Endometrial microvascular endothelial cells (primary cell): ENCODE data around the gene SLC6A1. TPM values are rescaled to one million over a fixed set of nuclear protein-coding genes. Genes with fewer than 3 reads are reported as not detected.

Source experiments
- in situ Hi-C: cut with HindIII; loops from 2 replicates; pipeline ENCODE4 v1.10.0; 2017; ENCODE audit warnings: low sequenced_read_pairs, low pct_unique_long_range_greater_than_20kb; ENCODE audit errors: inconsistent ontology term
- total RNA-seq: library from RNA; depleted of rRNA; stranded (reverse); fragments of >200 nt; gene quantifications from one replicate; pipeline ENCODE4 v1.2.3, GENCODE V29; 2015; ENCODE audit errors: inconsistent ontology term

Gene SLC6A1
- total RNA-seq, 1 donor from 2014 or later: not detected

GRCh38 chr3:10984371-10984896 lies 8.1 kb upstream of the SLC6A1 start:
- in situ Hi-C loops: no loop called here

GRCh38 chr3:10985181-10985580 lies 7.4 kb upstream of the SLC6A1 start:
- in situ Hi-C loops: no loop called here

- in situ Hi-C loops: no loop called here
Observed at GRCh38 chr3:10986592-10986991, 6.0 kb upstream of the SLC6A1 start.

- in situ Hi-C loops: no loop called here
Observed at GRCh38 chr3:10988001-10988665, 4.4 kb upstream of the SLC6A1 start.

GRCh38 chr3:10988991-10989484 lies 3.5 kb upstream of the SLC6A1 start:
- in situ Hi-C loops: no loop called here

GRCh38 chr3:10992943-10993728 lies 588 bp downstream of the SLC6A1 start:
- in situ Hi-C loops: no loop called here

- in situ Hi-C loops: no loop called here
Observed at GRCh38 chr3:10993729-10994065, 1.1 kb downstream of the SLC6A1 start.

GRCh38 chr3:10994306-10994705 lies 1.8 kb downstream of the SLC6A1 start:
- in situ Hi-C loops: no loop called here

- in situ Hi-C loops: no loop called here
Observed at GRCh38 chr3:10995871-10996270, 3.3 kb downstream of the SLC6A1 start.

GRCh38 chr3:10996345-10997013 lies 3.9 kb downstream of the SLC6A1 start:
- in situ Hi-C loops: no loop called here

- in situ Hi-C loops: no loop called here
Observed at GRCh38 chr3:10997196-10997595, 4.6 kb downstream of the SLC6A1 start.

GRCh38 chr3:10998542-10998941 lies 6.0 kb downstream of the SLC6A1 start:
- in situ Hi-C loops: no loop called here

- in situ Hi-C loops: no loop called here
Observed at GRCh38 chr3:10999221-11000107, 6.9 kb downstream of the SLC6A1 start.

GRCh38 chr3:11000528-11000927 lies 8.0 kb downstream of the SLC6A1 start:
- in situ Hi-C loops: no loop called here

- in situ Hi-C loops: no loop called here
Observed at GRCh38 chr3:11001020-11001657, 8.6 kb downstream of the SLC6A1 start.

- in situ Hi-C loops: no loop called here
Observed at GRCh38 chr3:11001658-11002021, 9.1 kb downstream of the SLC6A1 start.

- in situ Hi-C loops: no loop called here
Observed at GRCh38 chr3:11002371-11002807, 9.8 kb downstream of the SLC6A1 start.

- in situ Hi-C loops: no loop called here
Observed at GRCh38 chr3:11004563-11004962, 12.0 kb downstream of the SLC6A1 start.
